ENCODE data around the gene ZNF423. TPM values are rescaled to one million over a fixed set of nuclear protein-coding genes. Genes with fewer than 3 reads are reported as not detected.

ZNF423 gene
- total RNA-seq, 6 experiments from 2014 or later = not detected

GRCh38 chr16:49850558-49851467, 5.1 kb downstream of the ZNF423 start:
- DNase-seq = no peak
- no peak for TF ChIP-seq CTCF (IDR thresholded peaks at IDR 0.05)
- Mint-ChIP-seq H3K27me3 (ENCODE audit: insufficient read depth) (peaks cover 50% of the 10 kb centered on the region), H3K4me3 (no peak overlapping the region), H3K36me3 (ENCODE audit: low read depth) (no peaks in the 10 kb centered on the region), H3K9me3 (no peaks in the 10 kb centered on the region), H3K4me1 (ENCODE audit: low read depth) (no peaks in the 10 kb centered on the region), H3K27ac (no peak overlapping the region)

GRCh38 chr16:49849754-49850108, 6.2 kb downstream of the ZNF423 start:
- no peak for DNase-seq
- no peak for TF ChIP-seq CTCF (IDR thresholded peaks at IDR 0.05)
- Mint-ChIP-seq H3K36me3 (ENCODE audit: low read depth) (no peaks in the 10 kb centered on the region), H3K4me1 (ENCODE audit: low read depth) (no peaks in the 10 kb centered on the region), H3K27me3 (ENCODE audit: insufficient read depth) (peaks cover 52% of the 10 kb centered on the region), H3K9me3 (no peaks in the 10 kb centered on the region), H3K27ac (no peak overlapping the region), H3K4me3 (no peak overlapping the region)

- Mint-ChIP-seq H3K27ac (no peak overlapping the region), H3K9me3 (no peaks in the 10 kb centered on the region), H3K27me3 (ENCODE audit: insufficient read depth) (peaks cover 49% of the 10 kb centered on the region), H3K4me3 (no peak overlapping the region), H3K4me1 (ENCODE audit: low read depth) (no peaks in the 10 kb centered on the region), H3K36me3 (ENCODE audit: low read depth) (no peaks in the 10 kb centered on the region)
- TF ChIP-seq CTCF (IDR thresholded peaks at IDR 0.05) = no peak
- DNase-seq = no peak
Measured at GRCh38 chr16:49849037-49849753, 6.7 kb downstream of the ZNF423 start.

- no peaks in the 10 kb centered on the region for H3K4me1 Mint-ChIP-seq (ENCODE audit: low read depth)
- no peak overlapping the region for H3K27ac Mint-ChIP-seq
- no peaks in the 10 kb centered on the region for H3K9me3 Mint-ChIP-seq
- peaks cover 44% of the 10 kb centered on the region for H3K27me3 Mint-ChIP-seq (ENCODE audit: insufficient read depth)
- no peaks in the 10 kb centered on the region for H3K36me3 Mint-ChIP-seq (ENCODE audit: low read depth)
- no peak overlapping the region for H3K4me3 Mint-ChIP-seq
- DNase-seq = no peak
- TF ChIP-seq CTCF (IDR thresholded peaks at IDR 0.05) = no peak
Measured at GRCh38 chr16:49848530-49848929, 7.4 kb downstream of the ZNF423 start.

- Mint-ChIP-seq H3K9me3 (no peaks in the 10 kb centered on the region), H3K27ac (no peak overlapping the region), H3K27me3 (ENCODE audit: insufficient read depth) (peaks cover 36% of the 10 kb centered on the region), H3K36me3 (ENCODE audit: low read depth) (no peaks in the 10 kb centered on the region), H3K4me3 (no peak overlapping the region), H3K4me1 (ENCODE audit: low read depth) (no peaks in the 10 kb centered on the region)
- DNase-seq = no peak
- no peak for TF ChIP-seq CTCF (IDR thresholded peaks at IDR 0.05)
Measured at GRCh38 chr16:49846800-49847199, 9.1 kb downstream of the ZNF423 start.
